Posterior vena cava (tissue), 2 donors: Measurements from ENCODE around the gene STK10. TPM values are rescaled to one million over a fixed set of nuclear protein-coding genes. Genes with fewer than 3 reads are reported as not detected.

Experiments used
- DNase-seq: peaks from one replicate; pipeline ENCODE4 v3.0.0-alpha.2; 2020; ENCODE audit warnings: low spot score
- intact Hi-C, 2 donors: fragments of 100-400 bp; cut with DNase I; formaldehyde crosslinking; loops; one replicate each; pipeline versions ENCODE4 v1.14.1 to v1.14.2; 2022 to 2023
- total RNA-seq, 2 donors: library from RNA; stranded (reverse); fragmentation: NEBNext Ultra II Directional; extraction: Animal tissue kit (Norgen Biotek cat#: 25700); gene quantifications; one replicate each; pipeline ENCODE4 v1.2.1, GENCODE V29; 2021
- donor health status: DM: yes; HTN: yes; CAD: no.
- donor health status: DM: yes; HTN: yes; CAD: no.

The STK10 gene
- total RNA-seq, 2 donors from 2014 or later, result 25.2 to 33.6 TPM

GRCh38 chr5:172194985-172195774, 7.2 kb upstream of the STK10 start:
- intact Hi-C loops, result no loop called here
- DNase-seq, result no peak

- intact Hi-C loops, result no loop called here
- no peak for DNase-seq
Measured at GRCh38 chr5:172193872-172194271, 5.8 kb upstream of the STK10 start, which contains the start of gene EFCAB9. EFCAB9 (plus strand) TSS chr5:172194172; CDS start chr5:172194173, 1 bp downstream.

DNA sequence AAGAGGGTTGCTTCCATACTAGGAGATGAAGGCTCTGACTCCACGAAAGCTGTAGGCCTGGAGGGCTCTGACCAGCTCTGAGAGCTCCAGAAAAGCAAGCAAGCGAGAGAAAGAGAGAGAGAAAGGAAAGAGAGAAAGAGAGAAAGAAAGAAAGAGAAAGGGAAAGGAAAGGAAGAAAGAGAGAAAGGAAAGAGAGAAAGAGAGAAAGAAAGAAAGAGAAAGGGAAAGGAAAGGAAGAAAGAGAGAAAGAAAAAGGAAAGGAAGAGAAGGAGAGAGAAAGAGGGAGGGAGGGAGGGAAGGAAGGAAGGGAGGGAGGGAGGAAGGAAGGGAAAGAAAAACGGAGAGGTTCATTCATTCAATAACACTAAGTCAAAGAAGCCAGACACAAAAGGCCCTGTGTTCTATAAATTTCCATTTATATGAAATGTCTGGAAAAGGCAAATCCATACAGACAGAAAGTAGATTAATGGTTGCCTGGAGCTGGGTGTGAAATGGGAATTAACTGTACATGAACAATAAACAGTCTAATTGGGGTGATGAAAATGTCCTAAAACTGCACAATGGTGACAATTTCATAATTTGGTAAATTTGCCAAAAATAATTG, 1.8 kb upstream of the STK10 start:
- no peak for DNase-seq
- intact Hi-C loops, result loop anchor here (2.0 to 10.0 kb wide), 3 partner anchors 82 to 275 kb away; no protein-coding TSS in a partner anchor

DNA sequence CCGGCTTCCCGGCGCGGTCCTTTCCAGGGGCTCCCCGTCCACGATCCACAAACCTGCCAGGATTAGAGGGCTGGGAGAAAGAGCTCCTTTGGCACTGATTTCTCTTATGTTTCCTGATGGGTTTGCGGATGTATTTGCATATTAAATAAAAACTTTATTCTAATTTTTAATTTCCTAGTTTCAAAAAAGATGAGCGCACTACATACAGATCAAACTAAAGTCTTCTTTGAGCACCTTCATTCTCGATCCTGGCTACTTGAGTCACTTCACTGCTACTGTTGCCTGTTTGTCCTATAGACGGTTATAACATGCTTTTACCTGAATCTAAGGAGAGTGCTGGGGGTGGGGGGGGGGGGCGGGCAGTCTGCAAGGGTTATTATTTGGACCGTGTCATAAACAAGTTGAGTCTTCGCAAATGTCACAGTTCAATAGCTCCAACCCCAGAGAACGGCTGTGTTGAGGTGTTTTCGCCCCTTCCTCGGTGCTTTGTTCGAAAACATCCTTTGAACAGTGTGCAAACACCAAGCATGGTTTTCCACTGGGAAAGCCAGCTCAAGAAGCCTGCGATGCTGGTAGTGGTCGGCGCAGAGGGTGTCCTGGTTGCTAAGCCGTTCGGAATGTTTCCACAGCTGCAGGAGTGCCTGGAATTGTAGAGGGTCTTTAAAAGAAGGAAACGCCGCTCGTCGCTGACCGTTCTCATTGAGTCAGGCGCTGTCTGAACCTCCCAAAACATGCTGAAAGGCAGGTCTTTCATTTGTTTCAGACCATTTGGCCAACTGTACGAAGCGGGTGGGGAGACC, 1.1 kb upstream of the STK10 start:
- DNase-seq, result no peak

GRCh38 chr5:172187118-172188032, 649 bp downstream of the STK10 start:
- DNase-seq, result peak; percentile 90
- intact Hi-C loops, result loop anchor here (2.0 to 10.0 kb wide), 3 partner anchors 80 to 273 kb away; no protein-coding TSS in a partner anchor

More for the DNA sequence above, 1.1 kb upstream of the STK10 start:
- intact Hi-C loops, result loop anchor here (2.0 to 10.0 kb wide), 3 partner anchors 82 to 274 kb away; no protein-coding TSS in a partner anchor

GRCh38 chr5:172186114-172186695, 1.8 kb downstream of the STK10 start:
- no peak for DNase-seq
- intact Hi-C loops, result loop anchor here (5.0 to 10.0 kb wide), 2 partner anchors 79 to 271 kb away; no protein-coding TSS in a partner anchor

DNA sequence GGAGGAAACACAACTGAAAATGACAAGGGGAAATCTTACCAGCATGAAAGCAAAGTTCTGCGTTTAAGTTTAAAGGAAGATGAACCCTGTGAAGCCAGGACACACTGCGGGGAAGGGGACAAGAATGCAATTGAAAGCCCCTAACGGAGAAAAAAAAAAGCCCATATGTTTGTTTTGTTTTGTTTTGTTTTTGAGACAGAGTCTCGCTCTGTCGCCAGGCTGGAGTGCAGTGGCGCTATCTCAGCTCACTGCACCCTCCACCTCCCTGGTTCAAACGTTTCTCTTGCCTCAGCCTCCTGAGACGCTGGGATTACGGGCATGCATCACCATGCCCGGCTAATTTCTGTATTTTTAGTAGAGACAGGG, 2.9 kb downstream of the STK10 start:
- no peak for DNase-seq

GRCh38 chr5:172183881-172184280, 4.1 kb downstream of the STK10 start:
- no peak for DNase-seq
- intact Hi-C loops, result loop anchor here in 1 of 2 donors (10.0 kb wide), 1 partner anchor 269 kb away; no protein-coding TSS in a partner anchor

More for the DNA sequence above, 2.9 kb downstream of the STK10 start:
- intact Hi-C loops, result loop anchor here (5.0 to 10.0 kb wide), 2 partner anchors 78 to 270 kb away; no protein-coding TSS in a partner anchor

- peak; percentile 26 for DNase-seq
- intact Hi-C loops, result loop anchor here in 1 of 2 donors (10.0 kb wide), 1 partner anchor 267 kb away; no protein-coding TSS in a partner anchor
Measured at GRCh38 chr5:172182291-172182690, 5.7 kb downstream of the STK10 start.

- intact Hi-C loops, result loop anchor here in 1 of 2 donors (10.0 kb wide), 1 partner anchor 266 kb away; no protein-coding TSS in a partner anchor
- DNase-seq, result peak; percentile 2
Measured at GRCh38 chr5:172180936-172181335, 7.1 kb downstream of the STK10 start.

DNA sequence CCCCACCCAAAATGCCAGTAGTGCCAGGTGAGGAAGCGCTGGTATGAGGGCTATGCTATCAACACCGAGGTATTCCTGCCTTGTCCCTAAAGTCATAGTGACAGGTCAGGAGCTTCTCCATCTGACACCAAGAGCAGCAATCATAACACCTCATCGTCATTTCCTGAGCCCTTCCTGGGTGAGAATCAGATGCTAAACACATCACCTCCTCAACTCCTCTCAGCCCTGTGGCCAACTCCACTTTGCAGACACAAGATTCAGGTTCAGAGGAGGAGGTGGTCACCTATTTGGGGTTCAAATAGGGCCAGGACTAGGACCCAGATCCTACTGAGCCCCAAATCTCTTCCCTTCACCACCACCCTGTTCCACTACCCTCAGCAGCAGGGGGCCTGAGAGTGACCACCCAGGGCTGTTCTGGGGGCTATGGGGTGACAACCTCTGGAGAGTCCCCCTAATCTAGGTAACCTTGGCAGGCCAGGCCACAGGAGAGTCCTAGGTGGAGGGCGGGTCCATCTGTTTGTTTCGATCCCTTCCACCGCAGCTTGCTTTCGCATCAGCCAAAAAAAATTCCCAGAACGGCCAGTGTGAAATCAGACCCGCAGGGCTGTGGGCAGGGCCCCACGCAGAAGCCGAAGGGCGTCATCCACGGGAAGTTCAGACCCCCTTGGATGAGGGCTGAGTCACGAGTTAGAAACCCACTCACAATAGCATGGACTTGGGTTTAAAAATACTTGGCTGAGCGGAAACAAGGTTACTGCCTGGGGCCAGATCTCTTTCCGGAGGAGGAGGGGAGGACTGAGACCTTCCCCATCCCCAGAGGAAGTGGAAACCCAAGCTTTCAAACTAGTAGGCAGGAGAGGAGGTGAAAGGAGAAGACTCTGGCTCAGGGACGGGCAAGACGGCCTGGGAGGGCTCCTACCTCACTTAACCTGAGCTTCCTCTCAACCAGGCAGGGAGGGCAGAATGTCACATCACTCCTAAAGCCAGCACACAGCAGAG, 8.7 kb downstream of the STK10 start:
- peak; percentile 52 for DNase-seq
- intact Hi-C loops, result no loop called here

DNA sequence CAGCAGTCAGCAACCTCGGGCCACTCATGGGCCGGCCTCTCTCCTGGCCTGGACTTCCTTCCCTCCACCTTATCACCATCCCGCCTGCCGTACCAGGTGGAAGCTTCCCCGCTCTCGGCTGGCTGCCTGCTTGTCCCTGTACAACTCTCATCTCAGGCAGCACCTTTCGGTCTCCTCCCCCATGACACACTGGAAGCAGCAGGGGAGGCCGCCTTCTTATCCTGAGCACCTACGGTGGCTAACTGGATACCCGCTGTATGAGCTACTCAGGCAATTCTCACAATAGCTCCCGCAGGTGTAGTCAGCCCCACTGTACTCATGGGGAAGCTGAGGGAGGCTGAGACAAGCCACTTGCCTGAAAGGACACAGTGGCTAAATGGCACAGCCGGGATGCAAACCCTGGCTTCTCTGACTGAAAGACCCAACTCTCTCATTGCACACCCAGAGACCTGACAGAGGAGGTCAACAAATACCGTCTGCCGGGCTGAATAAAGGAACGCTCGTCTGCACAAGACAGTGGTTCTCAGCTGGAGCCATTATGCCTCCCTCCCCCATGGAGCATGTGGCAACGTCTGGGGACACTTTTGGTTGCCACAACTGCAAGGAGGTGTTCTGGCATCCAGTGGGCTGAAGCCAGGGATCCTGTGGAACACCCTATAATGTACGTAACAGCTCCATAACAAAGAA, 9.6 kb downstream of the STK10 start:
- intact Hi-C loops, result no loop called here

GRCh38 chr5:172177176-172177575, 10.8 kb downstream of the STK10 start:
- peak; percentile 59 for DNase-seq
- intact Hi-C loops, result no loop called here

More for the DNA sequence above, 9.6 kb downstream of the STK10 start:
- peak; percentile 78 for DNase-seq

DNA sequence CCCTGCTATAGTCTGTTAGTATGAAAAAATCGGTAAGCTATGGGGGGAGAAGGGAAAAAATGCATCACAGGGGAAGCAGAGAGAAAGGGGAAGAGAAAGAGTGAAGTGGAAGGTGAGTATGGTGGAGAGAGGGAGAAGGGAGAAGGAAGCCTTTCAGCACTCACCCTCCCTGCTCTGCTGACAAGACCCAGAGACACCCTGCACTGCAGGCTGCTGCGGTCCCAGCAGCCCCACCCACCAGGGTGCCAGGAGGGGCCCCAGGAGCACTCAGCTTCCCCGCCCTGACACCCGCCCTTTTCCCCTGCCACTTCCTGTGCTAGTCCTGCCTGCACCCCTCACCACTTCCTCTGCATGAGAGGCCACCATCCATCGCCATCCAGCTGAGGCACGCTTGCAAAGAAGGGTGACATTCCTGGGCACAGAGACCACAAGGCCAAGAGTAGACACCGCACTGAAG, 12.7 kb downstream of the STK10 start:
- intact Hi-C loops, result no loop called here
- peak; percentile 89 for DNase-seq

GRCh38 chr5:172173564-172174153, 14.4 kb downstream of the STK10 start:
- intact Hi-C loops, result no loop called here
- peak; percentile 82 for DNase-seq
